GM18502 (cell line): ENCODE measurements around the gene MAT2B.

Experiments
- ATAC-seq: cut with Tn5 transposase; IDR thresholded peaks from one replicate; pipeline ENCODE4 v1.9.1; 2021; ENCODE audit warnings: mild to moderate bottlenecking; ENCODE audit not compliant: unreplicated experiment, poor library complexity

The MAT2B gene

DNA sequence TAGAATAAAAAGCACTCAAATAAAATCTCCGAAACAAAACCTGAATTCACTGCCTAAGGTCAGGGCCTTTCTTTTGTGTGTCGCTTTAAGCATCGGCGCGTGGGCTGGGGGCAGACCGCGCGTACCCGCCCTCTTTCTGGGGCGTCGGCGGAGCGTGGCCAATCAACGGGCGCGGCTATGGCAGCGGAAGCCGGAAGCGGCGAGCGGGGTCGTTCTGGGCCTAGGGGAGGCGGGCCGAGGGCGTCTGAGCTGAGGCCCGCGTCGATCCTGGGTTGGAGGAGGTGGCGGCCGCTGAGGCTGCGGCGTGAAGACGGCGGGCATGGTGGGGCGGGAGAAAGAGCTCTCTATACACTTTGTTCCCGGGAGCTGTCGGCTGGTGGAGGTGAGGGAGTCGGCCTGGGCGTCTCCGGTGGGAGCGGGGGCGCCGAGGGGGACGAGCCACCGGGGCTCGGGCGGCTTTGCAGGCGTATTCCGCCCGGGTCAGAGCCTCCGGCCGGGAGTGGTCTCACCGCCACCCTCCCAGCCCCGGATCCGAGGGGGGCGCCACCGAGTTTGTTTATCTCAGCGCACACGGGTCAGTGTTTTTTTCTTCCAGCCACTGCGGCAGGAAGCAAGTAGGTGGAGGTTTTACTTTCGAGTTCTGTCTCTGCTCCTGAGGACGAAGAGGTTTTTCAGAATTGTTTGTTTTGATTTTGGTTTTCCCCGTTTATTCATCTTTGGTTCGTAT, at the start of gene MAT2B:
TSS of gene MAT2B (plus strand) at position 252 of the 727 bp plus-strand sequence. CDS start at position 320, 68 bp downstream.
- ATAC-seq: peak; percentile 87

DNA sequence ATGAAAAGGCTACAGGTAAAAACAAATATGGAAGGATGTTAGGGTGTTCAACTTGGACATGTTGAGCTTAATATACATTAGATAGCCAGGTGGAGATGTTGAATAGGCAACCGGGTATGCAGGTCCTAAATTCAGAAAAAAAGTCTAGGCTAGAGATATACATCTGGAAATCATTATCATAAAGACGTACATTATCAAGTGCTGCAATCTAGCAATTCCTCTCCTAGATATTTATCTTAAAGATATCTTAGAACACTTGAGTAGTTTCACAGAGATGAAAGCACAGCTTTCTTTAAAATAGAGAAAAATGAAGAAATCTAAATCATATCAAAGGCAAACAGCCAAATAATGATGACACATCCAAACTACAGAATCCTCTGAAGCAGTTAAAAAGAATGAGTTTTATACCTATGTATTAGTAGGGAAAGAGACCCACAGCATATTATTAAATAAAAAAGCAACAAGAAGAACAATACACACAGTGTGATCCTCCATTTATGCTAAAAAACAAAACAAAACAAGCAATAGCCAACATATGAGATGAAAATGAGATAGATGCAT, 49.3 kb upstream of the MAT2B start:
- ATAC-seq: no peak

DNA sequence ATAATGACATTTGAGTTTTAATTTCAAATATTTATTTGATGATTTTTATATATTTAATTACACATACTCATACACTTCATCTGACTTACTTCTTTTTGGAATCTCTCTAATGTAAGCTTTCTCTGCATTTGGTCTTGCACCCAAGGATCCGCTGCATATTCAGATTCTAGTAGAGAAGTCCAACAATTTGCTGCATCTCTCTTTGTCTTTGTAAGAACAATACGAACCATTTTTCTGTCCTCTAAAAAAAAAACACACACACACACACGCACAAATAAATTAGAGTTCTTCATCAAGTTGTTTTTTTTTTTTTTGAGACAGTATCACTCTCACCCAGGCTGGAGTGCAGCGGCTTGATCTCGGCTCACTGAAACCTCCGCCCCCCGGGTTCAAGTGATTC, 48.6 kb upstream of the MAT2B start:
- ATAC-seq: no peak

DNA sequence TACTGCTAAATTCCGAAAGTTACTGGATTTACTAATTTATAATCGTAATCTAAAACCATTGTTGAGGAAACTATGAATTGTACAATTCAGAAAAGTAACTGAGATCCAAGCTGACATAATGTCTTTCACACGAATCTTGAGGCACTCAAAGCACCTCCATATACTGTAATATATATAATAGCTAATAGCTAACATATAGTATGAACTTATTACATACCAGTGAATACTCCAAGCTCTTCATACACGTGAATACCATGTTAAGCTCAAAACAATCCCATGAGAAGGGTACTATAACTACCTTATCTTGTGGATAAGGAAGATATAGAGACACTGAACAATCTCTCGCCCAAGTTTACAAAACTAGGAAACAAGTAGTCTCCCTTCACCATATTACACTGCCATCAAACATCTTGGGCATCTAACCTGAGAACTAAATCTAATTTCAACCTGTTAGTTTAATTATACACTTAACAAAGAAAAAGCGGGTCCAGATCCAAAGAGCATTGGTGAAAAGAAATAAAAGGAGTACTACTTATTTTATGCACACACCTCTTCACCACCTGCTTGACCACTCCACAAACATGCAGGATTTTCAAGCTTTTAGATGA, 46.5 kb upstream of the MAT2B start:
- ATAC-seq: no peak

DNA sequence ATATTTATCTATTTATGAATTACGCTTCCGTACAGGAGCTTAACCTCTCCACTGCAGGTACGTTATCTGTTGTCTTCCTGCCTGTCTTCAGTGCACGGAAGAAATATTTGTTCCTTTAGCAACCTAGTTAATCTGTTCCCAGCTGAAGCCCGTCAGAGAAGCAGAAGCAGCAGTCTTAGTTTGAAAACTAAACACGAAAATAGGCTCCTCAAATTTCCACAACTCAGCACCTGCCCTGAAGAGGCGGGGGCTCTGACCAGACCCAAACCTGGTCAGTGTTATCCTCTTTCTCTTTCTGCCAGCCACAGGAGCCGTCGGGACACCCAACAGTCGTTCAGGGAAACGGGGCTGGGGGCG, 46.0 kb upstream of the MAT2B start:
- peak; percentile 5 for ATAC-seq

DNA sequence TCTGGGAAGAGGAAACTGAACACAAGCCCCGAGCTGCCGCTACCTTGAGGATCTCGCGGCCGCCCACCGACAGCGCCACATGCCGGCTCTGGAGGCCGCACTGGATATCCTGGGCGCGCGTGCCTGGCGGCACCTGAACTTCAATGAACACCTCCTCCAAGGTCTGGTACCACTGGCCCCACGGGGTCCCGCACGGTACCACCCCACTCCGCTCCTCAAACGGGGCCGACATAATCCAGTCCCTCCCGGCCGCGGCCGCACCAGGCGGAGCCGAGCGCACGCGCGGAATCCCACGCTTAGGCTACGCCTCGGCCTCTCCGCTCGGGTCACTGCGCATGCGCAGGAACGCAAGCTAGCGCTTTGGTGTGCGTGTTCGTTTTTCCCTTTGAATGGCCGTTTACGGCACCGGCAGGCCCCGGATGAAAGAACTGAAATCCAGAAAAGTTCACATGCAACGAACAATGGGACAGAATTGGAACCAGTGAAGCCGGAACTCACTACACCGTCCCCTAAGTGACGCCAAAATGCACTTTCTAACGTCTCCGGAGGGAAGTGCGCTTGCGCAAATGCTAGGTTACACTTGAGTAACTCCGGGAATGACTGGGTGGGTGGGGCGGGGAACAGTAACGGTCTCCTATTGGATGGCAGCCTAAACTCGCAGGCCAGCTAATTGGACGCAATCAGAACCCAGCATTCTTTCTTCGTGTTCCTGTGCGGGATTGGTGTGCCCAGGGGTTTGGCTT, 45.4 kb upstream of the MAT2B start, which contains the start of gene NUDCD2:
TSS of gene NUDCD2 (minus strand) at position 284 of the 743 bp plus-strand sequence. CDS start at position 232, 52 bp downstream.
- peak; percentile 80 for ATAC-seq

DNA sequence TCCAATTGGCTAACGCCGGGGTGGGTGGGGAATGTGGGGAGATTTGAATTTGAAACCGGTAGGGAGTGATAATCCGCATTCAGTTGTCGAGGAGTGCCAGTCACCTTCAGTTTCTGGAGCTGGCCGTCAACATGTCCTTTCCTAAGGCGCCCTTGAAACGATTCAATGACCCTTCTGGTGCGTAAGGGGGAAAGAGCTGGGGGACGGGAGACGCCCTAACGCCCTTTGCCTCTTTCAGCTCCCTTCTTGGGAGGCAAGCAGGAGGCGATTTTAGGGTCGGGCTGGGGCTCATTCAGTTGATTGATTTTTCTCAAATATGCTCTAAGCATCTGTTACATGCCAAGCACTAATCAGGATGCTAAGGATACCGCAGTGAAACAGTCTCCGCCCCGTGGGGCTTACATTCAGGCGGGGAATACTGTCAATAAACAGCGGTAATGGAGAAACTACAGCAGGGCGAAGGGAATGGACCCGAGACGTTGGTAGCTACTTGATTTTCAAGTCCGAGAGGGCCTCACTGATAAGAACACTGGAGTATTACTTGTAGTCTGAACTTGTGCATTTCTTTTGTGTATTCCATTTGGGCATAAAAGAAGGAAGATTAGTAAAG, 44.8 kb upstream of the MAT2B start, which contains the start of gene HMMR:
TSS of gene HMMR (plus strand) at position 71 of the 610 bp plus-strand sequence. CDS start at position 132, 61 bp downstream.
- ATAC-seq: peak; percentile 0

DNA sequence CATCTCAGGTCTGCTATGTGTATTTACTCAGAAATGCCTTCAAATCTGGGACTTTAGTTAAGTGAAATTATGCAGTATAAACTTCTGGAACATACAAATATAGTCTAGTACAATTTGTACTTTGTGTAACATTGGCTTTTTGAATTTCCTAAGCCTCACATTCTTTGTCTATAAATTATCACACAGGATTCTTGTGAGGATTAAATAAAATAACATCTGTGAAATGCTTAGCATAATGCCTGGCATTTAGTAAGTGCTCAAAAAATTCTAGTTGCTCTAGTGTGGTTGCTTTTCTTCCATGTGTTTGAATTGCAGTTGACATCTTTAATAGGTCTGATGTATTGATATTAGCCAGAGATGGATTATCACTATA, 42.4 kb upstream of the MAT2B start:
- ATAC-seq: no peak

DNA sequence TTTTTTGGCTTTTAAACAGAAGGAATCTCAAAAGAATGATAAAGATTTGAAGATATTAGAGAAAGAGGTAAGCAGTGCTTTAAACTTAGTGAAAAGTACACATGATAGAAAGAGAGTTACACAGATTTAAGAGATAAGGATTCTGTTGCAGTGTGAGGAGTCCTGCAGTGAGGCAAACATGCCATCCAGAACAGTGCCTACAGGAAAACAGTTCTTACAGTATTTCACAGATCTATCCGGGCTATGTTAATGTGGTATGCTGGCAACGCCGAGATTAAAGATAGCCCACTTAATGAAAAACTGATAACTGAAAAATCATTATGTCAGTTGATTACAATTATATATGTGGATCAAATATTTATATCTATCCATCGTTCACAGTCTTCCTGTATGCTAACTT, 37.7 kb upstream of the MAT2B start:
- ATAC-seq: no peak

DNA sequence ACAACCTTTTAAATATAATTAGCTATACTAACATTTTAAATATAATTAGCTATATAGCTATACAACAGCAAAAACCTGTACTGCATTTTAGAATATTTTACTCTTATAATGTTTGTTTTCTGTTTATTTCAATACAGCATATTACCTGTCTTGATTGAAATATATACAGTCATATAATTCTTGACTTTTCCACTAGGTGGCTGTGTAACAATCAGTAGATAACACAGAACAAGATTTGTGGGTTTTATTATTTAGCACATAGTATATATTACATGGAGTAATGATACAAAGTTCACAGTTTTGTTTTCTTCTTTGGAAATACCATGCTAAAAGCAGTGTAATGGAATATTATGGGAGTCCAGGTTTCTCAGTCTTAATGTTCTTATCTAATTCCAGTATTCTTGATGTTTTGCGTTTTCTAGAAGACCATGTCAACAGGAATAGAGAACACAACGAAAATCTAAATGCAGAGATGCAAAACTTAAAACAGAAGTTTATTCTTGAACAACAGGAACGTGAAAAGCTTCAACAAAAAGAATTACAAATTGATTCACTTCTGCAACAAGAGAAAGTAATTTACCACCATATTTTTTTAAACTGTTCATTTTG, 31.7 kb upstream of the MAT2B start:
- no peak for ATAC-seq

DNA sequence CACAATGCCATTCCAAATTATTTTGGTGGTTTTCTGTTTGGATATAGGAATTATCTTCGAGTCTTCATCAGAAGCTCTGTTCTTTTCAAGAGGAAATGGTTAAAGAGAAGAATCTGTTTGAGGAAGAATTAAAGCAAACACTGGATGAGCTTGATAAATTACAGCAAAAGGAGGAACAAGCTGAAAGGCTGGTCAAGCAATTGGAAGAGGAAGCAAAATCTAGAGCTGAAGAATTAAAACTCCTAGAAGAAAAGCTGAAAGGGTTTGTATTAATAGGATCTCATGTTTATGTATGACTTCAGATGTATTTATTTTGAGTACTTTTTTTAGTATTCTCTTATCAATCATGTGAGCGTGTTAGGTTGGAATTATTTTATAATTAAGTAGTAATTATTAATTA, 30.0 kb upstream of the MAT2B start:
- no peak for ATAC-seq

DNA sequence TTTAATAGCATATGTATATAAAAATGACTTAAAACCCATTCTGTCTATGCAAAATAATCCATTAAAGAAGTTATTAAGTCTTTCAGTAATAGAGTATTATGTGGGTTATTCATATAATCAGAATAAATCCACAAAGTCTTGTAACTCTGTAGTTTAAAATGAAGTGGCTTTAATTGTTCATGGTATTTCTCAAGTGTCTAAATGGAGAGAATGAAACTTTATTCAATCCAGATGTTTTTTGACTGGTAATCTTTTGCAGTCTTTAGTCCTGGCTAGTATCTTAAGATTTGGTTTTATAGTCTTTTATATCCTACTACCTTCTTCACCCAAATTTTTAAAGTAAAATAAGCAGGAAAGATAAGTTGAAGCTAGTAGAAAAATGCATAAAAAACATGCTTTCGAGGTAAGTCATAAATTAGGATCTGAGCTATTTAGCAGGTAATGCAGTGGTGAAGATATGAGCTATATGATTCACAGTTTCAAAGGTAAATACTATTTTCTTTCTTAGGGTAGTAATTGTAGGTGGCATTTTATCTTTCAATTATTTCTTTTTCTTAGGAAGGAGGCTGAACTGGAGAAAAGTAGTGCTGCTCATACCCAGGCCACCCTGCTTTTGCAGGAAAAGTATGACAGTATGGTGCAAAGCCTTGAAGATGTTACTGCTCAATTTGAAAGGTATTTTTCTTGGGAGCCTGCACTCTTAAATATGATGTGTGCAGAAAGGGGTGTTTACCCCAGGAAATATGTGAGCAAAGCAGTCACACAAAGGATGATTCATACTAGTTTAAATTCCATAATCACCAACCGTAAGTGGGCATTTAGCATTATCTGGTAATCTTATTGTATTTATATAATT, 27.1 kb upstream of the MAT2B start:
- ATAC-seq: no peak

DNA sequence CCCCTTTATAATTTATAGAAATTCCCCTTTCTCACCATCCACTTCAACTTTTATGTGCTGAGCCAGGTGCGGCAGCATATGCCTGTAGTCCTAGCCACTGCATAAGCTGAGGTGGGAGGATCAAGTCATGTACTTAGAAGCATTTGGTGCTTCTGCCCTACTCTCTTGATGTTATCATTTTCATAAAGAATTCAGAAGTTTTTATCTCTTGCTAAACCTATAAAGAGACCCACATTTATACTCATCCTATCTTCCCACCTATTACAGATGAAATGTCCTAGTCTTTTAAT, 26.5 kb upstream of the MAT2B start:
- ATAC-seq: no peak

DNA sequence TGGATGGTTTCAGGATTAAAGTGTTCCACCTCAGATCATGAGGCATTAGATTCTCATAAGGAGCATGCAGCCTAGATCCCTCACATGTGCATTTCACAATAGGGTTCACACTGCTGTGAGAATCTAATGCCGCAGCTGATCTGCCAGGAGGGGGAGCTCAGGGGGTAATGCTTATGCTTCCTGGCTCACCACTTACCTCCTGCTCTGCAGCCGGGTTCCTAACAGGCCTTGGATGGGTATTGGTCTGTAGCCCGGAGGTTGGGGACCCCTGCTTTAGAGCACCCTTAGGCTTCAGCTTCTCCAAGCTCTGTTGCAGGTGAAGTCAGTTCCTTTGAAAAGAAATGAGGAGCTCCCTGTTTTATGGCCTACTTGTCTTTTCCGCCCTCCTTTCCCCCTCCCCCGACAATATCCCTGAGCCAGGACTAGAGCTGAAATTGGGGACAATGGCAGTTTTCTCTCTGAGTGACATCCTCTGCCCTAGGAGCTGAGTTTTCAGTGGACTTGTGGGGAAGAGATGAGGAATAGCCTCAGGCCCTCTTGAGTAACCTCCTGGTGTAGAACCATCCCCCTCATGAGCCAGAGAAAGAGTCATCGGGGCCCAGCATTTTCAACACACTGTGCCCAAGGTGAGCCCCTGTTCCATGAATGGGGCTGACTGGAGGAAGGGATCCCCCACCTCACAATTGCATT, 16.2 kb upstream of the MAT2B start:
- peak; percentile 41 for ATAC-seq

DNA sequence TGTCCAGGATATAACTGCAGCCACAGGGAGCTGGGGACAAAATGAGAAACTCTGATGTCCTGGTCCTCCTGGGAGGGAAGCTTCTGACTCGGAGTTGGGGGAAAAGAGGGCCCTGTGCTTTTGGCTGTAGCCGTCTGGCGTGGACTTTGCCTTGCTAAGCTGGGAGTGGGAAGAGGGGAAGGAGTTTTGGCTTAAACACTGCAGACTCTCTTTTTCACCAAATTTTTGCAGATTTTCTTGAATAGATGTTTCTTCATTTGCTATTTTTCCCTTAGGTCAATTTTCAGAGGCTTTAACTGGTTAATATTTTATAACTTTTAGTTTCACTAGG, 15.7 kb upstream of the MAT2B start:
- ATAC-seq: no peak

DNA sequence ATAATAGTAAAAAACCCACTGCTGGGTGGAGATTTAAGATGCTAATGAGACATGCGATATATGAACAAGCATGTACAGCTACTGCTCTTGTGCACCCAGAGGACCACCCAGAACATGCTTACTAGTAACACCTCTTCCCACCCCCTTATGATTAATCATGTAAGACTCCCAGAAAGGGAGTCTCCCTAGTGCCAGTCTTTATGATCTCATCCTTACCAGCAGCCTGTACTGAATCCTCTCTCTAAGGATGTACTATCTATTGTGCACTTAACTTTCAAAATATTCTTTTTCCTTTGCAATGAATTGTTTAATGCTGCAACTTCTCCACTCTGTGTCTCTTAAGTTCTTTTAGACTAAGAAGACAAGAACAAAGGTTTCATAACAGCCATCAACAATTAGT, 9.1 kb upstream of the MAT2B start:
- ATAC-seq: no peak

DNA sequence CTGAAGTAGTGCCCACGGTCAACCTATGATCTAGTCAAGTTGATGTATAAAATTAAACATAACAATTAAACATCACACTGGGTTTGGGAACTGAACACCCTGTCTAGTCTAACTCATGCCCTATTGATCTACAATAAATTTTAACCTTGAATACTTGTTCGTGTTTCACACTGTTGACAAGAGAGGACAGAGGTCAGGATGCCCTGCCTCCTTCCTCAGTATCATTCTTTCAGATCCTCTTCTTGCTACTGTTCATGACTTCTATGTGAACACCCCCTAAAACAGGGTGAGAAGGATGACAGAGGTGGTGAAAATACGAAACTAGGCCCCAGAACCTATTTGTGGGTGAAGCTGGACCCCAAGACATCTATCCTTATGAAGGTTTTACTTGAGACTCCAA, 8.1 kb upstream of the MAT2B start:
- no peak for ATAC-seq

DNA sequence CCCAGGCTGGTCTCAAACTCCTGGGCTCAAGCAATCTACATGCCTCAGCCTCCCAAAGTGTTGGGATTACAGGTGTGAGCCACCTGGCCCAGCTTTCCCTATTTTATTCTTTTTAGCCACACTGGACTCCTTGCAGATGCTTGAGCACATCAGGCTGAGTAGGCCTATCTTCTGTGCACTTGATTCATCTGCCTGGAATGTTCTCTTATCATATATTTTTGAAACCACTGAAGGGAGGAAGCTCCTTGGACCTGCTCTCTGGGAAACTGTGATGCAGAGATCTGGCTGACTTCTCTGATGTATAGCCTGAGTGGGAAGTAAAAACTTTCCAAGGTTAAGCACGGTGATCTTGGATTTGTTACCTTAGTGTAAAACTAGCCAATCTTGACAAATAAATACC, 6.5 kb upstream of the MAT2B start:
- ATAC-seq: no peak

DNA sequence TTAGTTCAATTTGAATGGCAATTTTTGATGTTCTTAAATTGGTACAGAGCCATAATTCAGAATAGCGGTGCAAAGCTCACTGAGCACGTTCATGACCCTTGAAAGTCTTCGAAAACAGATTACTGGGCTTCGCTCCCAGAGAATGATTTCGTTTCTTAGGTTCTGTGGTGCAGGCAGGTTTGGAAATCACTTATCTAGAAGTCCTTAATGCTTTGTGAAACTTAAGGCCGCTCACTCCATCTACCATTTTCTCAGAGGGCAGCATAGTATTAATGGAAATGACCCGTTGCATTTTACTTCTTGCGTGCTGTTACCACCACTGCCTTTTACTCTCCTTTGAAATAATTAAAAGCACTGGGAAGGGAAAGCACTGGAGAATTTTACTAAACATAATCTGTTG, 2.9 kb upstream of the MAT2B start:
- ATAC-seq: no peak
